Stromal cell of bone marrow (primary cell): ENCODE results near the gene GGA2.
"Not testable (repeated sequence)": the region's sequence is repeated elsewhere in the genome, so short reads cannot be mapped to it uniquely, and the experiment has no call there.

ENCODE experiments used
- DNase-seq: peaks from one replicate; pipeline ENCODE4 v3.0.0-alpha.2; 2012; ENCODE audit warnings: low read depth

GGA2 gene

DNA sequence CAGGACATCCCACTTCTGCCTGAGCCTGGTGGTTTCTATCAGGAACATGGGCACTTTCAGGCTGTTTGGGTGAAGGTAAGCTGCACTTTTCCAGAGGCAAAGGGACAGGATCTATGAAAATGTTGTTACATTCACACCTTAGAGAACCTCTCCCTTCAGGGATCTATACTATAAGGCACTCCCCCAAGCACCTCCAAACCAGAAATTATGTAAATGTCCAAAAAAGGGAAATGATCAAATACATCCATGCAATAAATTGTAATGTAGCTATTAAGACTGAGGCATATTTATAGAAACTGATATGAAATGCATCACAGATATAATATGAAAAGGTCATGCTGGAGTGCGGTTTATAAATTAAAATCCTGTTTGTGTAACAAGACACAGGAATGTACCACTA, 34.0 kb downstream of the GGA2 start:
- no peak for DNase-seq

DNA sequence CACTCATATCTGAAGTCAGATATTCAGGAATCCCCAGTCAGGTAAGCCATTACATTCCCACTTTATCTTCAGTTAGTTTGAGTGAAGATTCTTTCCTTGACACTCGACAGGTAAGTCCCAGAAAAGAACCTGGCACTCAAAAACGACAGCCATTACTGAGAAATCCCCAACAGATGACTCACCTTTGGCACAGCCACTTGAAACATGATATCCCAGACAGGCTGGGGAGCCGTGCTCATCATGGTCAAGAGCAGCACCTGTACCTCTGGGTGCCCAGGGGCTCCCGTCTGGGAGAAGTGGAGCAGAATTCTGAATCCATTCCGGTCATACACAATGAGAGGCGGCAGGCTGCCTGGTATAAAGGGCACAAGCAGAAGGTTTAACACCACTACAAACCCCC, 40.5 kb downstream of the GGA2 start:
- DNase-seq: no peak

DNA sequence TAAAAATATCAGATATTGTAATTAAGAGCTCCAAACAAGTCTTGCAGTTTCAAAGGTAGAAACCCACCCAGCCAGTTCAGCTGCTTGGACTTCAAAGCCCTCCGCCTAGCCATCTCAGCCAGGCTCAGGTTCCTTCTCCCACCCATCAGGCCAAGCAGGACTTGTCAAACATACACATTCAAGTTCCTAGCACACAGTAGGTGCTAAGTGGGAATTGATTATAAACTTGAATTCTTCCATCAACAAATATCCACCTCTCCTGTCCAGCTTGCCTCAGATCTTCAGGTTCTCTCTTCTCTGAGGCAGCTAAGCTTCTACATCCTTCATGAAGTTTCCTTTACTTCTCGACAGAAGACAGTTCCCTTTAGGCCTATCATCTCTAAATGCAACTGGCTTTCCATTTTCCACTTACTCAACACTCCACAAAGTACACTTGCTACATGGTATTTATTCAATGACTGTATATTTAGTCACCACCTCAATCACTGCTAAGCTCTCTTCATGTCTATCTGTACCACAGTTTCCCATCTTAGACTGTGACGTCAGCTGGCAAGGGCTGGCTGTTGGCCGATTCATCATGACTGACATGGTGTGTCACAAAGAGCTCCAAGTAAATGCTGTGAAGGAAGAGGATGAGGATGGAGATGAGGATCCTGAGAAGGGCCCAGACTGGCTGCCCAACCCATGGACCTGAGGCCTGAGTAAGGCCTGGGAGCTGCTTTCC, 44.0 kb downstream of the GGA2 start:
- DNase-seq: peak; percentile 96

DNA sequence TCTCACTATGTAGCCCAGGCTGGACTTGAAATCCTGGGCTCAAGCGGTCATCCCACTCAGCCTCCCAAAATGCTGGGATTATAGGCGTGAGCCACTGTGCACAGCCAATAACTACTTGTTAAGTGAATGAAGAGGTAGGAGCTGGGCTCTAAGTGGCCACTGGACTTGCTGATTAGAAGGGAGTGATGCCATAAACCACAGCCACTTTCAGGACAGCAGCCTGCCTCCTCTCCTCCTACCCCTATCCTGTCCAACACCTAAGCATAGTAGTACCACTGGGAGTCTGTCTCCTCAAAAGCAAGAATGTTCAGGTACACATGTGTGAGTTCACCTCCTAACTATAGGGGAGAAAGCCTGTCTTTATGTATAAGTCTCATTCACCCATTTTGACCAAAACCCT, 45.1 kb downstream of the GGA2 start:
- DNase-seq: no peak

DNA sequence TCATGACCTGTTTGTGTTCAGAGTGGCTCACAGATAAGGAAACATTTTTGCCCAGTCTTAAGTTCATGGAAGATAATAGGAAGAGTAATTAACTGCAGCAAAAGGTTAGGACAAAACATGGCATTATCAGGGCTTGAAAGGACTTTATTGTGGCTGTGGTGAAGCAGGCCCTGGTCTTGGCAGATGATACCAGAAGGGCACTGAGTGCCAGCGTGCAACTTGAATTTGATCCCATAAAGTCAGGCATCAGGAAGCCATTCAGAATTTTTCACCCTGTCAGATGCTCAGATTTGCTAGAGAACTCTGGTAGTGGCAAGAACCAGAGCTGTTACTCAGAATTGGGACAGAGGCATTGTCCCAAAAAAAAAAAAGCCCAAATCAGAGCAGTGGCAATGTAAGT, 46.1 kb downstream of the GGA2 start:
- DNase-seq: no peak

DNA sequence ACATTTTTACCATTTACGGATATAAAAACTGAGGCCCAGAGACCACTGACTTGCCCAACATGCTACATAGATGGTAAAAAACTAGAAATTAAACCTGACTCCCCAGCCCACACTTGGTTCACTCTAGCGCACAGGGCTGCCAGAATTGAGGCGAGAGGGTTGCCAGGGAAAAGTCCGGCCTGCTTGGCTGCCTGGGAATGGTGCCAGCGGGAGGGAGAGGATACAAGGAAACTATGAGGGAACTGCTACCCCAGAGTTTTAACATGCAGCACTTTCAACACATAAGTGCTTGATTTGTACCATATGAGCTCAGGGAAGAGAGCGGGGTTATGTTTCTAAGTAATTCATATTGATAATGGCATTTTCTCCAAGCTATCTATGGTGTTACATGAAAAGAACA, 47.3 kb downstream of the GGA2 start:
- DNase-seq: peak; percentile 81

DNA sequence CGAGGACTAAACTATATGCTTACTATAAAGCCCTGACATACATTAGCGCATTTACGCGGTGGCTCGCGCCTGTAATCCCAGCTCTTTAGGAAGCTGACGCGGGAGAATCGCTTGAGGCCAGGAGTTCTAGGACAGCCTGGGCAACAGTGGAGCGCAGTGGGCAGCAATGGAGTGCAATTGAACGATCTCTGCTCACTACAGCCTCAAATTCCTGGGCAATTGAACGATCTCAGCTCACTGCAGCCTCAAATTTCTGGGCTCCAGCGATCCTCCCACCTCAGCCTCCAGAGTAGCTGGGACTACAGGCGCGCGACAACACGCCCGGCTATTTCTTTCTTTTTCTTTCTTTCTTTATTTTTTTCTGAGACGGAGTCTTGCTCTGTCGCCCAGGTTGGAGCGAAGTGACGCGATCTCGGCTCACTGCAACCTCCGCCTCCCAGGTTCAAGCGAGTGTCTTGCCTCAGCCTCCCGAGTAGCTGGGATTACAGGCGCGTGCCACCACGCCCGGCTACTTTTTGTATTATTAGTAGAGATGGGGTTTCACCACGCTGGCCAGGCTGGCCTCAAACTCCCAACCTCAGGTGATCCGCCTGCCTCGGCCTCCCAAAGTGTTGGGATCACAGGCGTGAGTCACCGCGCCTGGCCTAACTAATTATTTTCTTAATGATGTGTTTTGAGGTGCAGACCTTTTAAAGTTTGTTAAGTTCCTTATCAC, 56.8 kb downstream of the GGA2 start:
- DNase-seq: no peak

DNA sequence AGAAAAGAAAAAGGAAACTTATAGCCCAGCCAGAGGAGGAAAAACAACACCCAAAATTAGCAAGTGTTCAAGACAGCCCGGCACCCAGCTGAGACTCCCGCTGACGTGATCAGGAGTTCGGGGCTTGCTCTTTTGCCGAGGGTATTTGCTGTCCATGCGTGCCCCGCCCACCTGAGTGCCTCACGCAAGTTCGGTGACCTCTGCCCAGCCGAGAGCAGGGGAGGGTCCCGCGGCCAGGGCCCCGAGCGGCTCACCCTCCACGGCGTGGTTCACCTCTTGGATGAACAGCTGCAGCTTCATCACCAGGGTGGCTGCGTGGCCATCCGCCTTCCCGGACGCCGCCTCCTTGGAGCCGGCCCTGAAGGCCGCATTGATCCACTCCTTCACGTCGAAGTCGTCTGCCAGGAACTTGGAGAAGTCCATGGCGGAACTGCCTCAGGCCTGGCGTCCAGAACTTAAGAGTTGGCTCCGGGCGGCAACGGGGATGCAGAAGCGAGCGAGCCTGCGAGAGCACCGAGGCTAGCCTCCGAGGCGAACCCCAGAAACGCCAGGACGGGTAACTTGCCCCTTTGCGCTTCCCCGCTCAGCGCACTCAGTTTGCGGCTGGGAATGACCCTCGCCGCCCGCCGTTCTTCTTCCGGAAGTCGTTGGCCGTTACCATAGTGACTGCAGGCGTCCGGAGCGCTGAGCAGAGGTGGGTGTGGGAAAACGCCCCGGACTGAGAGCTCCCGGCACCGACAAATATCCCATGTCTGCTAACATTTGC, 57.5 kb downstream of the GGA2 start, which contains the start of gene COG7:
Gene COG7 (minus strand): TSS at position 618 of the 766 bp plus-strand sequence. CDS start 195 bp downstream, at position 423.
- peak; percentile 78 for DNase-seq

DNA sequence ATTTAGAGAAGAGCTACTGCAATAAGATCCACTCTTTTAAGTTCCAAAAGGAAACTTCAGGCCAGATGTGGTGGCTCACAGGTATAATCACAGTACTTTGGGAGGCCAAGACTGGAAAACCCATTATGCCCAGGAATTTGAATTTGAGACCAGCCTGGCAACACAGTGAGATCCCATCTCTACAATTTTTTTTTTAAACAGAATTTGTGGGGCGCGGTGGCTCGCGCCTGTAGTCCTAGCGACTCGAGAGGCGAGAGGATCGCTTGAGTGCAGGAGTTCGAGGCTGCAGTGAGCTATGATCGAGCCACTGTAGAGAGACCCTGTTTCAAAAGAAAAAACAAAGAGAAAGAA, 58.1 kb downstream of the GGA2 start:
- no peak for DNase-seq

DNA sequence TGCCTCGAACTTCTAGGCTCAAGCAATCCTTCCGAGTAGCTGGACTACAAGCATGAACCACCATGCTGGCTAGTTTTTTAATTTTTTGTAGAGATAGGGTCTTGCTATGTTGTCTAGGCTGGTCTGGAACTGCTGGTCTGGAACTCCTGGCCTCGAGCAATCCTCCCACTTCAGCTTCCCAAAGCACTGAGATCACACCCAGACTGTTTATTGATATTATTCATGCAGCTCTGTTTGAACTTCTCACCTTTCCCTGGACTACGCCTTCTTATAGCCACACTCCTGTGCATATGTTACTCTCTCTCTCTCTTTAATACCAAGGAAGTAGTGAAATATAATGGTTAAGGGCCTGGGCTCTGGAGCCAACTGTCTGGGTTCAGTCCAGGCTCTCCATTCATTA, 61.9 kb downstream of the GGA2 start:
- DNase-seq: no peak

DNA sequence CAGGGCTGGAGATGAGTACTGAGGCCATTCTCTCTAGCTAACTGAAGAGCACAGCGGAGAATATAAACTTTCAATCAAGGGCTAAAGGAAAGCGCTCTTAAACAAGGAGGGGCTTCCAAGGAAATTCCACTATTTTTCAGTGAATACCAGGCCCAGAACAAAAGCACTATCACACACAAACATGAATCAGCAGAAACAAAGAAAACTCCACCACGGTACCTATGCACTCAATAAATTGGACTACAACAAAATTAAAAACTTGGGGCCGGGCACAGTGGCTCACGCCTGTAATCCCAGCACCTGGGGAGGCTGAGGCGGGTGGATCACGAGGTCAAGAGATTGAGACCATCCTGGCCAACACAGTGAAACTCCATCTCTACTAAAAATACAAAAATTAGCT, 72.8 kb downstream of the GGA2 start:
- DNase-seq: not testable (repeated sequence)

DNA sequence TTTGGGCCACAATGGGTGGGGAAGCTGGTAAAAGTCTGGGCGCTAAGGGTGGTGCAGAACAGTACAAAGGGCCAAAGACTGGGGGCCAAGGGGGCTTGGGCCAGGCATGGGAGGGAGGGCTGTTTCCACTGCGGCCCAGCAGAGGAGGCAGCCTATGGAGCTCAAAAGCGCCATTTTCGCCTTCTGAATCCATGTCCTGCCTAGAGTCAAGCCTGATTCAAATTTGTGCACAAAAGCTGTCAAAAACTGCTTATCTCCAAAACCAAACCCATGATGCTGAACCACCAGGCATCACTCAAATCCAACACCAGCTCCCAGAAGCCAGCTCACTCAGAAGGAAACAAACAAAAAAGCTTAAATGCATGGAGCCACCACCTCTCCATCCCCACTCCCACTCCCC, 73.3 kb downstream of the GGA2 start:
- no peak for DNase-seq

DNA sequence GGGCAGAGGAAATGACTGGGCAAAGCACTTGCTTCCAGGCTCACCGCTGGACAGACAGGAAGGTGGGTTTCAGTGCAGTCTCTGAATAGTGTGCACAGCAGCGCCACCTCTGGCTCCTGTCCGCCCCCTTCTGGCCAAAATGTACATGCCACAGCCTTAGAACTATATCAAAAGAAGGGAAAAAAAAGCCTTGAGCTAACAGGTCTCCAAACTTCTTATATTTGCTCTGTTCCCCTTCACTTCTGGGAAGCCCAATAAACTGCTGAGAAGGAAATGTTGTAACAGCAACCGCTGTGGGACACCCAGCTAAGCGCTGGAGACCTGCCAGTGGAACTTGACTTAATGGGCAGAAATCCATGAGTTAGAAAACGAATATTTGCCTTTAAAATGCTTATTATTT, 74.8 kb downstream of the GGA2 start:
- no peak for DNase-seq

DNA sequence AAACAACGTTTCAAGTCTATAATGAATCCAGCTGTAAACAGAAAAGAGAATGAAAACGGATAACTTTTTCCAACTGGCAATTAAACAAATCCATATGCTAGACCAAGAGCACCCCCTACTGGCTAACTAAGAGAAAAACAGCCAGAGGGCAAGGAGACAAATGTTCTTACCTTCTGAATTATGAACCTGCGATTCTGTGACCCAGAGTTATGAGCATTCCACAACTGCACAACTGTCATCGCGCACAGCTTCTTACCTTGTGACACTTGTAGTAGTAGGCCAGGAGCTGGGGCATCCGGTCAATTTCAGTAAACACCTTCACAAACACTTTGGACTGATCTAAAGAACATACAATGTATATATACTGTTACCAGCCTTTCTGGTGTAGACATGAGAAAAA, 75.9 kb downstream of the GGA2 start:
- peak; percentile 44 for DNase-seq

DNA sequence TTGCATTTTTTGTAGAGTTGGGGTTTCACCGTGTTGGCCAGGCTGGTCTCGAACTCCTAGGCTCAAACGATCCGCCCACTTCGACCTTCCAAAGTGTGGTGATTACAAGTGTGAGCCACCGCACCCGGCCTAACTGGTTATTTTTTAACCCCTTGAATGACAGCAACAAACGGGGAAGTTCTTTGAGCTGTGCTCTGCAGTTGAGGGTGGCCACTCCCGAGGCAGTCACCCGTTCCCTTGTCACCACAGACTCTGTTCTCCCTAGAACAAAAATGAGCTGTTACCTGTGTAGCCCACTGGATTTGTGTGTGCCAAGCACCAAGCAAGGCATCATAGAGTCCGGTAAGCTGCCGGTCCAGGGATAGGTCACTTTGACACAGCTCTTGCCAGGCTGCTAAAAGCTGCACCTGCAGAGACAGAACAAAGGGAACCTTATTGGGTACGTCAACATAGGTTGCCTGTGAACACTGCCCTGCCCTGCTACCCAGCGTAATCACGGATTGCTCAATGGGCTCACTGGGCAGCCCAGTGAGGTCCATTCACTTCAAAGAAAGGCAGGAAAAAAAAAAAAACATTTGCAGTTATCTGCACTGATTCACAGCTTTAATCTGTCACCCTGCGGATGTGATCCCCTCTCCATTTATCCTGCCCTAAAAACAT, 76.9 kb downstream of the GGA2 start:
- no peak for DNase-seq

DNA sequence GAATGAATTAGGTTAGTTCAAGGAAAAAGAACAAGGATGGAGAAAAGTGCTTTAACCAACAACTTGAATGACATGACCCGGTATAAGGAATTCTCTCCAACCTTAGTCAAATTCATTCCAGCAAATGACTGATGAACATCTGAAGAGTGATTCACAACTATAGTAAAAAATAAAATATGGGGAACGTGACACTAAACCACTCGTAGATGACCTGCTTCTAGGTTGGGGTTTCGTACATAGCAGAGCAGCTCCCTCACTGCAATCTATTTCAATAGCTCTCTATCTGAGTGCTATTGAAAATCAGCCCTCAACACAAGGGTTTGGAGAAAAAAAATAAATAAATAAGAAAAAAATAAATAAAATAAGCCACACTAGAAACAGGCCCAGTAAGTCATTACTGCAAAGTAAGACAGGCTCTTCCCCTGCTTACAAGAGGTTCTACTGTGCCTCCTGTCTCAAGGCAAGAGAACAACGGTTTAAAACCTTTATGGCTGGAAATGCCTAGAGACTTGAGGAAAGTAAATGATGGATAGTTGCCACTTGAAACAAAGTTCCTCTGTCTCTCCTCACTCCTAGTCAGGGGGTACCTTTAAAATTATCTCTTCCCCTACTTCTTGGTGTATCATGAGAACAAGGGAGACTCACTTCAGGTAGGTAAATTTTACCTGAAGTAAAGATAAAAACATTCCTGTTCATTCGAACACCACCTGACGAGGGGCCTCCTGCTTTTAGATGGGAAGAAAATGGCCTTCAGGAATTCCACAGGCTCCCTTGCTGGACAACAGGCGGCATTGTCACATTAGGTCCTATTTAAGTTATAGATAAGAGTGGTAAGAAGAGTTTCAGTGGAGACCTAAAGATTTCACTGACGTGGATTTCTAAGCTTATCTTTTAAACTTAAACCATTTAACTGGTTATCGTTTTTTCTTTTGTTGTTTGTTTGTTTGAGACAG, 77.8 kb downstream of the GGA2 start:
- no peak for DNase-seq

DNA sequence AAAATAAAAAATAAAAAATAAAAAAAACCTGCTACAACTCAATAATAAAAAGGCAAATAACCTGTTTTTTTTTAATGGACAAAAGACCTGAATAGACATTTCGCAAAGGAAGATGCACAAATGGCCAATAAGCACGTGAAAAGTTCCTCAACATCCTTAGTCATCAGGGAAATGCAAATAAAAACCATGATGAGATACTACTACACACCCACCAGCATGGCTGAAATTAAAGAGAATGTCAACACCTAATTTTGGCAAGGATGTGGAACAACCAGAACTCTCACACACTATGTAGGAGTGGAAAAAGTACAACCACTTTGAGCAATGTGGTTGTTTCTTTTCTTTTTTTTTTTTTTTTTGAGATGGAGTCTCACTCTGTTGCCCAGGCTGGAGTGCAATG, 81.9 kb downstream of the GGA2 start:
- DNase-seq: no peak

DNA sequence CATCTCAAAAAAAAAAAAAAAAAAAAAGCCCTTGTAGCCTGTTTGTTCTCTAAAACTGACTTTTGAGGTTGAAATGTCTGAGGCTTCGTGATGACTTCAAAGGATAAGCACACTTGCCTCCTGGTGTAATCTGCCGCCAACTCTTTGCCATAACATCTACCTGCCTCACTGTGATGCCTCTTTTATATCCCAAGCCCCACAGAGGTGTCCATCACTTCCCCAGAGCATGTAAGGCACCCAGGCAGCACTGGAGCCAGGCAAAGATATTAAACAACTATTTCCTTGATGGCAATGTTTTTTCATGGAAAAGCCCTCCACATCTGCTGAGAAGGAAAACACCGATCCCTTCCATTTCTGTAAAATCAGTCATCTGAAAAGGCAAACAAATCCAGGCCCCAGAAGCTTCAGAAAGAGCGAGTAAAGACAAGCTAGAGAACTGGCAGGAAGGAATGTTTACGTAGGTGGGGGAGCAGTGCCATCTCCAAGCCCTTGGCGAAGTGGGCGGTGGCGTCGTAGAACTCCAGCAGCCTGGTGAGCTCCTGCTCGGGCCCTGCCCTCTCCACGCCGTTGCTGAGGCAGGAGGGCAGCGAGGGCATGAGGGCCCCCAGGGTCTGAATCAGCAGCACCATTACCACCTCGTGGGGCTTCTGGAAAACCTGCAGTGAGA, 85.9 kb downstream of the GGA2 start:
- DNase-seq: no peak

DNA sequence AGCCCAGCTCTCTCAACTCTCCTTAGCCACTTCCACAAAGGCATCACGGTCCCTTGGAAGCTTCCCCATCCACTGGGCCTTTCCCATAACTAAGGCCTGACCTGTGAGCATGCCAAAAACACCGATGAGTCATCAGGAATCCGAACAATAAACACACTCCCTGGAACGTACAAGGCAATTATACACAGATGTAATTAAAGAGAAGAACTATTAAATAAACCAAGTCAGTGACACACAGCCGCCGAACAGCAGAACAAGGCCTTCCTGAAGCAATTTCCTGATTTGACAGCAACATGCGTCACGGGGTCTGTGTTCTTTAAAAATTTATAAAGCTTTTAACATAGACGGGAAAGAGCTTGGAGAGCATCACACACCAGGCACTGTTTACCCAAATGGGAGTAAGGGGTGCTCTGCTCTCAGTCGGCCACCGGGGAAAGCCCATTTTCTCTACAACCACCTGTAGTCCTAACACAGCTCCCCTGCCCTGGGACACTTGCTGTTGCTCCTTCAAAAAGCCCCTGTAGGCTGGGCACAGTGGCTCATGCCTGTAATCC, 86.7 kb downstream of the GGA2 start:
- peak; percentile 83 for DNase-seq

DNA sequence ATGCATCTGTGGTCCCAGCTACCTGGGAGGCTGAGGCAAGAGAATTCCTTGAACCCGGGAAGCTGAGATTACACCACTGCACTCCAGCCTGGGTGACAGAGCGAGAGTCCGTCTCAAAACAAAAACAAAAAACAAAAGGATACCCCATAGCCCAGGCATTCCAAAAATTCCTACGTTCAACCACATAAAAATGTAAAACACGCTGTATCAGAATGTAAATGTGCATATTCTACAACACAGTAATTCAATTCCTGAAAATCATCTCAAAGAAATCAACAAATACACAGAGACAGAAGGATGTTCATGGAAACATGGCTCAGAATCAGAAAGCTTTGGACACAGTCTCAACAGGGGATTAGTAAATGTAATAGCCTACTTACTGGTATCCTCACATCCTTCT, 90.3 kb downstream of the GGA2 start:
- no peak for DNase-seq

DNA sequence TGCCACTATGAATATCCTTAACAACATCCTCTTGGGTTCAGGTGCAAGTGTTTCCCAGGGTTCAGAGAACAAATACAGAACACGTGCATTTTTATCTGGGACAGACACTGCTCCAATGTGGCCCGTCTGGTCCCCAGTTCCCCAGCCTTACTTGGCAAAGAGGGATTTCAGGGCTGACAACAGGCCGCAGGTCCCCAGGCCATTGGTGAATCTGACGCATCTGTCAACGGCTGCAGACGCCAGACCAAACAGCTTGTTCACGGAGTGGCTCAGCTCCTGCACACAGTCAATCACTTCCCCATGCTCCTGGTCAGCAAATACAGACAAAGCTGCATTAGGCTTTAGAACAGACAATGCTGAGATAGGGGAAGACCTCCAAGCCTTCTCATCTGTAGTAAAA, 93.5 kb downstream of the GGA2 start:
- no peak for DNase-seq
